ENCODE measurements around the gene GAB4.

GAB4 gene

GRCh38 chr22:16987822-16988221 is 20.2 kb downstream of the GAB4 start:
- DNase-seq (ENCODE audit: low spot score): no peak

GRCh38 chr22:16975155-16975885 is 32.7 kb downstream of the GAB4 start:
- no peak for DNase-seq (ENCODE audit: low spot score)

GRCh38 chr22:16974298-16975084 is 33.5 kb downstream of the GAB4 start:
- DNase-seq (ENCODE audit: low spot score): no peak

GRCh38 chr22:16973591-16974297 is 34.3 kb downstream of the GAB4 start:
- DNase-seq (ENCODE audit: low spot score): no peak

- no peak for DNase-seq (ENCODE audit: low spot score)
These were observed 35.7 kb downstream of the GAB4 start for GRCh38 chr22:16972311-16972710.

GRCh38 chr22:16970446-16970845 is 37.6 kb downstream of the GAB4 start:
- peak; percentile 9 for DNase-seq (ENCODE audit: low spot score)

- no peak for DNase-seq (ENCODE audit: low spot score)
These were observed 38.3 kb downstream of the GAB4 start for GRCh38 chr22:16969508-16970327.

- DNase-seq (ENCODE audit: low spot score): no peak
These were observed 39.8 kb downstream of the GAB4 start for GRCh38 chr22:16968218-16968595.

GRCh38 chr22:16967453-16968217 is 40.4 kb downstream of the GAB4 start:
- DNase-seq (ENCODE audit: low spot score): no peak

GRCh38 chr22:16966251-16966650 is 41.8 kb downstream of the GAB4 start:
- no peak for DNase-seq (ENCODE audit: low spot score)

GRCh38 chr22:16965560-16965959 is 42.5 kb downstream of the GAB4 start:
- DNase-seq (ENCODE audit: low spot score): no peak

GRCh38 chr22:16965083-16965482 is 42.9 kb downstream of the GAB4 start:
- DNase-seq (ENCODE audit: low spot score): no peak

GRCh38 chr22:16964366-16964765 is 43.7 kb downstream of the GAB4 start:
- no peak for DNase-seq (ENCODE audit: low spot score)

GRCh38 chr22:16963189-16963945 is 44.7 kb downstream of the GAB4 start:
- DNase-seq (ENCODE audit: low spot score): no peak

- DNase-seq (ENCODE audit: low spot score): no peak
These were observed 45.5 kb downstream of the GAB4 start for GRCh38 chr22:16962501-16962900.

- no peak for DNase-seq (ENCODE audit: low spot score)
These were observed 46.4 kb downstream of the GAB4 start for GRCh38 chr22:16961477-16962186.

- no peak for DNase-seq (ENCODE audit: low spot score)
These were observed 47.2 kb downstream of the GAB4 start for GRCh38 chr22:16960884-16961249.

- no peak for DNase-seq (ENCODE audit: low spot score)
These were observed 47.7 kb downstream of the GAB4 start for GRCh38 chr22:16960220-16960883.

GRCh38 chr22:16959345-16959930 is 48.6 kb downstream of the GAB4 start:
- no peak for DNase-seq (ENCODE audit: low spot score)
